Panc1 (cell line): ENCODE data around the gene P2RX2. TPM values are rescaled to one million over a fixed set of nuclear protein-coding genes. Genes with fewer than 3 reads are reported as not detected.

ENCODE experiments used
- ATAC-seq: fragments of 200-7000 bp; cut with Tn5 transposase; 2 replicates; pipeline ENCODE4 v1.9.1; 2020; ENCODE audit warnings: mild to moderate bottlenecking, moderate library complexity
- BruUV-seq: library from RNA; stranded (reverse); fragments of 400-500 nt; replicated peaks from 2 replicates; lab custom pipeline; 2021; lab: Mats Ljungman, UMichigan
- CTCF ChIA-PET: fragments of 300-600 bp; sonication (Branson Sonifier 250); formaldehyde crosslinking; loops from one replicate; lab custom pipeline; 2022; ENCODE audit warnings: antibody characterized with exemption; lab: Charles Lee
- POLR2A ChIA-PET: fragments of 300-600 bp; sonication (Branson Sonifier 250); formaldehyde crosslinking; loops from one replicate; lab custom pipeline; 2022; ENCODE audit warnings: antibody characterized with exemption; lab: Charles Lee
- DNase-seq: peaks from one replicate; pipeline ENCODE4 v3.0.0-alpha.2; 2010; ENCODE audit warnings: low read depth, low spot score
- H3K27ac ChIP-seq: 2 replicates; pipeline ENCODE4 v1.5.1; 2011; ENCODE audit warnings: mild to moderate bottlenecking, low read length, inconsistent platforms
- H3K27me3 ChIP-seq: fragments of 200-500 bp; sonication (Bioruptor generic); 2 replicates; pipeline ENCODE4 v1.6.0; 2014; ENCODE audit warnings: low read length, inconsistent platforms; ENCODE audit not compliant: control insufficient read depth, insufficient read depth
- H3K36me3 ChIP-seq: fragments of 200-500 bp; sonication (Bioruptor generic); 2 replicates; pipeline ENCODE4 v1.5.1; 2014; ENCODE audit warnings: inconsistent platforms, mild to moderate bottlenecking, low read length, moderate library complexity; ENCODE audit not compliant: control insufficient read depth, insufficient read depth
- H3K4me1 ChIP-seq: 2 replicates; pipeline ENCODE4 v1.5.1; 2011; ENCODE audit warnings: inconsistent platforms, mild to moderate bottlenecking, low read length, moderate library complexity; ENCODE audit not compliant: control insufficient read depth, insufficient read depth
- H3K4me3 ChIP-seq, 2 experiments: 2 replicates each; pipeline ENCODE4 v1.5.1; 2011 to 2012; ENCODE audit warnings: low read depth in 2 of 2, low read length in 2 of 2, mild to moderate bottlenecking in 2 of 2, inconsistent platforms in 1 of 2, moderate library complexity in 1 of 2
- H3K9me3 ChIP-seq: fragments of 200-500 bp; sonication (Bioruptor generic); 2 replicates; pipeline ENCODE4 v1.5.1; 2014; ENCODE audit warnings: low read depth, mild to moderate bottlenecking, inconsistent platforms, low read length, moderate library complexity; ENCODE audit not compliant: control insufficient read depth, insufficient read depth
- CTCF ChIP-seq: fragments of 450-650 bp; IDR thresholded peaks from 2 replicates; pipeline ENCODE4 v1.5.1; 2017; ENCODE audit warnings: mild to moderate bottlenecking
- POLR2AphosphoS5 ChIP-seq: IDR thresholded peaks from 2 replicates; pipeline ENCODE4 v1.6.1; 2012; ENCODE audit warnings: mild to moderate bottlenecking, low read depth, low read length, moderate library complexity
- REST ChIP-seq, 2 experiments: IDR thresholded peaks; 2 replicates each; pipeline ENCODE4 v1.6.1; 2011 to 2012; ENCODE audit warnings: low read depth in 2 of 2, control low read depth in 1 of 2, low read length in 1 of 2, mild to moderate bottlenecking in 1 of 2, moderate library complexity in 1 of 2; ENCODE audit not compliant: insufficient read depth in 1 of 2
- SIN3A ChIP-seq: IDR thresholded peaks from 2 replicates; pipeline ENCODE4 v1.6.1; 2012; ENCODE audit warnings: low read depth, mild to moderate bottlenecking, low read length, moderate library complexity, borderline replicate concordance; ENCODE audit not compliant: insufficient read depth
- TCF7L2 ChIP-seq: IDR thresholded peaks from 2 replicates; pipeline ENCODE4 v1.6.1; 2011; ENCODE audit warnings: mild to moderate bottlenecking, low read depth, low read length, inconsistent platforms
- in situ Hi-C: cut with HindIII; loops from 2 replicates; pipeline ENCODE4 v1.10.0; 2016; ENCODE audit warnings: low sequenced_read_pairs, low pct_unique_long_range_greater_than_20kb
- intact Hi-C: fragments of 100-400 bp; cut with micrococcal nuclease; formaldehyde crosslinking; loops from one replicate; pipeline ENCODE4 v1.10.0; 2022; ENCODE audit not compliant: unreplicated experiment
- total RNA-seq: library from RNA; stranded (reverse); gene quantifications from one replicate; pipeline ENCODE4 v1.2.1, GENCODE V29; 2021; ENCODE audit not compliant: unreplicated experiment

The P2RX2 gene
- total RNA-seq, 1 experiment from 2014 or later: 1.2 TPM

- DNase-seq: no peak
- no peak for TF ChIP-seq POLR2AphosphoS5
- no peak for TF ChIP-seq REST (IDR thresholded peaks at IDR 0.05; ENCODE audit: insufficient read depth in 1 of 2, low read depth in 2 of 2, low read length in 1 of 2)
- no peak for TF ChIP-seq TCF7L2
- no peak; the same call in 1 of the 2 replicates for TF ChIP-seq CTCF
- no peak for TF ChIP-seq SIN3A
- Histone ChIP-seq H3K4me1 (no peaks in the 10 kb centered on the region), H3K27me3 (no peaks in the 10 kb centered on the region), H3K36me3 (no peaks in the 10 kb centered on the region), H3K9me3 (no peaks in the 10 kb centered on the region), H3K27ac (no peak overlapping the region), H3K4me3 (no peak overlapping the region)
- intact Hi-C loops: no loop called here
- POLR2A ChIA-PET: interaction anchor here (0.6 kb wide), 1 partner anchor 1804 kb away, joined by 3 read pairs; no protein-coding TSS in a partner anchor
- BruUV-seq: no TSS peak
- in situ Hi-C loops: no loop called here
- CTCF ChIA-PET: no interaction called here
- no peak for ATAC-seq
These were observed 48.6 kb upstream of the P2RX2 start for GRCh38 chr12:132569856-132570480.

GRCh38 chr12:132570635-132571034, 47.9 kb upstream of the P2RX2 start:
- Histone ChIP-seq H3K9me3 (no peaks in the 10 kb centered on the region), H3K27ac (no peak overlapping the region), H3K27me3 (no peaks in the 10 kb centered on the region), H3K36me3 (no peaks in the 10 kb centered on the region), H3K4me3 (no peak overlapping the region), H3K4me1 (no peaks in the 10 kb centered on the region)
- TF ChIP-seq CTCF: no peak
- no peak for TF ChIP-seq REST (IDR thresholded peaks at IDR 0.05; ENCODE audit: insufficient read depth in 1 of 2, low read depth in 2 of 2, low read length in 1 of 2)
- no peak for TF ChIP-seq SIN3A
- TF ChIP-seq POLR2AphosphoS5: no peak
- TF ChIP-seq TCF7L2: no peak
- no peak for DNase-seq
- BruUV-seq: no TSS peak
- intact Hi-C loops: no loop called here
- in situ Hi-C loops: no loop called here
- ATAC-seq: no peak
- ChIA-PET POLR2A (no interaction called here), CTCF (no interaction called here)
